ENCODE data around the gene CSDE1.

Gene CSDE1

GRCh38 chr1:114749835-114750234 lies 7.9 kb downstream of the CSDE1 start:
- DNase-seq (ENCODE audit: low spot score): no peak

DNA sequence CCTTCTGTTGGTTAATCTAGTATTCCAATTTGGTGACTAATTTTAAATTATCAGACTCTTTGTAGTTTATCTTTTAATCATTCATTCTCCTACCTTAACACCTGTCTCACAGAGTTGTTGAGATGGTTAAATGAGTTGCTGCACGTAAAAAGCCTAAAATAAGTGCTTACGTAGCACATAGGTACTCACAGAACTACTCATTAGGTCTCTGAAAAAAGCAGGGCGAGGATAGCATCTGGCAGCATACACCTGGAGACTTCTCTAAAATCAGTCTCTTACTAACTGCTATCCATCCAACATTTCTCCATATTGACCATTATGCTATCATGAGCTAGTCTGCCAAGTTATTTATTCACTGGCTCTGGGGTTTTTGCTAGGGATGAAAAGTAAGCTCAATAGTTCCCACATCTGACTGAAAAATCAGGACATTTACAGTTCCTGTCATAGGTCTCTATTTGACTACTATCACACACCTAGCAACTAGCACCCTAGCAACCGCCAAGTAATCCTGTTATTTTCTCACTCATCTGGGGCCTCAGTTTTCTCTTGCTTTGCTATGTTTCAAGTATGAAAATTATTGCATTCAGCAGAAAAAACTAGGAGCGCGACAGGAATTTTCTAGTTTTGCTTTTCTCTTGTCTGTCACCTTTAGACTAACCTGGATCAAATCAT lies 11.2 kb downstream of the CSDE1 start:
- DNase-seq (ENCODE audit: low spot score): no peak

GRCh38 chr1:114745291-114745690 lies 12.5 kb downstream of the CSDE1 start:
- DNase-seq (ENCODE audit: low spot score): no peak

DNA sequence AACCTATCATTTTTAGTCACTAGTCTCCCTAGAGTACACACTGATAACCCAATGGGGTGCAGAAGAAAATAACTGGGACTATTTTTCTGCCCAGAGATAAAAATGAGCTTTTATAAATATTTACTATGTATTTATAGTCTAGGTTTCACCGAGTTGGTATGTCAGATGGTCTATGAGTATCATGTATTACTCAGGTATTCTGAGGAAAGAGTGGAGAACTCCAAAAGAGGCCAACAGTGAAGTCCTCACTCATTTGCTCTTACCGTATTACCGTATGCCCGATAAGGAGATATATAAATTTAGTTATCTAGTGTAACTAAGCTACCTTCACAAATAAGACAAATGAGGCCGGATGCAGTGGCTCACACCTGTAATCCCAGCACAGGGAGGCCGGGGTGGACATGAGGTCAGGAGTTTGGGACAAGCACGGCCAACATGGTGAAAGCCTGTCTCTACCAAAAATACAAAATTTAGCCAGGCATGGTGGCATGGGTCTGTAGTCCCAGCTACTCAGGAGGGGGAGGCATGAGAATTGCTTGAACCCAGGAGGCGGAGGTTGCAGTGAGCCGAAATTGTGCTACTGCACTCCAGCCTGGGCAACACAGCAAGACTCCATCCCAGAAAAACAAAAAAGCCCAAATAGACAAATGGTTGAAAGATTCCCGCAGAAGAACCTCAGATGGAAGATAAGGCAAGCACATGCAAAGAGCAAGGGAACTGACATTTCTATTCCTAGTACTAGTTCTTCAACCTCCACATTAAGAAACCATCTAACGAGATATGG lies 15.6 kb downstream of the CSDE1 start:
- DNase-seq (ENCODE audit: low spot score): no peak

GRCh38 chr1:114740331-114740730 lies 17.5 kb downstream of the CSDE1 start:
- DNase-seq (ENCODE audit: low spot score): no peak

GRCh38 chr1:114737314-114737849 lies 20.4 kb downstream of the CSDE1 start:
- no peak for DNase-seq (ENCODE audit: low spot score)

DNA sequence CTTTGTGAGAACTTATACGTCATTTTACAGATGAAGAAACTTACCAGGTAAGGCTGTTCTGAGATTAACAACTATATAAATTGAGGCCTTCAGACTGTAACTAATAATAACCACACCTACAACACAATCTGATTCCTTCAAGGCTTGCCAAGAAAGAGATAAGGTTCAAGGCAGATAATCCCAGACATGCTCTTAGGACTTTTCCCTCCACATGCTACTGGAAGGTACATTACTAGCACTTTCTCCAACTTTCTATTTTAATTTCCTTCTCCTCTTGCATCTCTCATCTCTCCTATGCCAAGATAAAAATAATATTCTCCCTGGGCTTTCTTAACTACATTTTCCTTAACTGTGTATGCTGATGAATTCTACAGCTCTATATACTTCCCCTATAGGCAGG lies 22.3 kb downstream of the CSDE1 start:
- no peak for DNase-seq (ENCODE audit: low spot score)

- DNase-seq (ENCODE audit: low spot score): no peak
These were observed 28.0 kb downstream of the CSDE1 start for GRCh38 chr1:114729782-114730181.

- DNase-seq (ENCODE audit: low spot score): no peak
These were observed 29.2 kb downstream of the CSDE1 start for GRCh38 chr1:114728553-114728952.

DNA sequence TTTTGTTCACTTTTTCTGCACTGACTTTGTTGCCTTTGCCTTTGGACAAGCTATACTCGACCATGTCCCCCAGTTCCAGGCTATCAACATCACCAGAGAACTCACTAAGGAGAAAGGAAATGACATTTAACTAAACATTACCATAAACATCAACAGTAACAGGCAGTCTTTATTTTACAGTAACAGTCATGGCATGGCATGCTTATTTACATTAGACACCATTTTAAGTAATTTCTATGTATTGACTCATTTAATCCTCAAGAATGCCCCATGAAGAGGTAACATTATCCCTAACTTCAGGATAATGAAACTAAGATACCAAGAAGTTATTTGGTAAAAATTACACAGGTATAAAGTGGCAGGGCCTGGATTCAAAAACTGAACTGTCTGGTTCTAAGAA lies 32.6 kb downstream of the CSDE1 start:
- DNase-seq (ENCODE audit: low spot score): no peak

- DNase-seq (ENCODE audit: low spot score): no peak
These were observed 33.9 kb downstream of the CSDE1 start for GRCh38 chr1:114723915-114724314.

GRCh38 chr1:114723457-114723856 lies 34.3 kb downstream of the CSDE1 start:
- DNase-seq (ENCODE audit: low spot score): no peak

- no peak for DNase-seq (ENCODE audit: low spot score)
These were observed 37.3 kb downstream of the CSDE1 start for GRCh38 chr1:114720492-114720891.

- no peak for DNase-seq (ENCODE audit: low spot score)
These were observed 38.4 kb downstream of the CSDE1 start for GRCh38 chr1:114719424-114719787.

- DNase-seq (ENCODE audit: low spot score): no peak
These were observed 38.9 kb downstream of the CSDE1 start for GRCh38 chr1:114718661-114719423.

- peak; percentile 98 for DNase-seq (ENCODE audit: low spot score)
These were observed 41.2 kb downstream of the CSDE1 start, which contains the start of gene NRAS for GRCh38 chr1:114716304-114717170. NRAS (minus strand) TSS chr1:114716771; CDS start chr1:114716160, 611 bp downstream.

- DNase-seq (ENCODE audit: low spot score): peak; percentile 18
These were observed 41.9 kb downstream of the CSDE1 start for GRCh38 chr1:114715952-114716303.

- DNase-seq (ENCODE audit: low spot score): no peak
These were observed 44.8 kb downstream of the CSDE1 start for GRCh38 chr1:114712977-114713376.

DNA sequence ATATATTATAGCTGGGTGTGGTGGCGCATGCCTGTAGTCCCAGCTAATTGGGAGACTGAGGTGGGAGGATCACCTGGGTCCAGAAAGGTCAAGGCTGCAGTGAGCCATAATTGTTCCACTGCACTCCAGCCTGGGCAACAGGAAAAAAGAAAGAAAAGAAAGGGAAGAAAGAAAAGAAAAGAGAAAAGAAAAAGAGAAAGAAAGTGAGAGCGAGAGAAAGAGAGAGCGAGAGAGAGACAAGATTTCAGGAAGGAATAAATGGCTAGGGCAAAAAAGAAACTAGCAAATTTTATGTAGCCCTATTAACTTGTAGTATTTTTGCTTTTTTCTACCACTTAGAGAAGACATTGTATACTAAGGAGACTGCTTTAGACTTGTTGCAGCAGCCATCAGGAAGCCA lies 47.4 kb downstream of the CSDE1 start:
- no peak for DNase-seq (ENCODE audit: low spot score)

DNA sequence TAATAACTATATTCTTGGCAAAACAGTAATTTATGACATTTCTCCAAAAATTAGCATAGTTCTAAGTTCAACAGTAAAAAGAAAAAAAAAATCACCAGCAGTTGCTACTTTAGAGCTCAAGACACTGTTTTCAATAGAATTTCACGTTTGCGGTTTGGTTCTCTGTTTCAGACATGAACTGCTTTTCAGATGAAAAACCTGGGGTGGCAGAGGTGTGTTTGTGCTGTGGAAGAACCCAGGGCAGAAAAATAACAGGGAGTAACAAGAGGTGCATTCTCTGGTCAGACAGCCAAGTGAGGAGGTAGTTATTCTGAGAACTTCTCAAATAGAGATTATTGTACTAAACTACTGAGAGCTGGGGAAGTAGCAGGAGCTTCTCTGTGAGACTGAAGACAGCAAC lies 50.2 kb downstream of the CSDE1 start:
- no peak for DNase-seq (ENCODE audit: low spot score)

- DNase-seq (ENCODE audit: low spot score): no peak
These were observed 54.5 kb downstream of the CSDE1 start for GRCh38 chr1:114703242-114703641.

GRCh38 chr1:114702737-114703136 lies 55.0 kb downstream of the CSDE1 start:
- DNase-seq (ENCODE audit: low spot score): no peak

All from AG20443 (cell line).